IPS DF 4.7 (cell line): Measurements from ENCODE around the gene PROSER3.

Source experiments
- DNase-seq: peaks from one replicate; pipeline ENCODE4 v3.0.0-alpha.2; 2013; ENCODE audit warnings: low spot score; ENCODE audit errors: extremely low read depth

PROSER3 gene

DNA sequence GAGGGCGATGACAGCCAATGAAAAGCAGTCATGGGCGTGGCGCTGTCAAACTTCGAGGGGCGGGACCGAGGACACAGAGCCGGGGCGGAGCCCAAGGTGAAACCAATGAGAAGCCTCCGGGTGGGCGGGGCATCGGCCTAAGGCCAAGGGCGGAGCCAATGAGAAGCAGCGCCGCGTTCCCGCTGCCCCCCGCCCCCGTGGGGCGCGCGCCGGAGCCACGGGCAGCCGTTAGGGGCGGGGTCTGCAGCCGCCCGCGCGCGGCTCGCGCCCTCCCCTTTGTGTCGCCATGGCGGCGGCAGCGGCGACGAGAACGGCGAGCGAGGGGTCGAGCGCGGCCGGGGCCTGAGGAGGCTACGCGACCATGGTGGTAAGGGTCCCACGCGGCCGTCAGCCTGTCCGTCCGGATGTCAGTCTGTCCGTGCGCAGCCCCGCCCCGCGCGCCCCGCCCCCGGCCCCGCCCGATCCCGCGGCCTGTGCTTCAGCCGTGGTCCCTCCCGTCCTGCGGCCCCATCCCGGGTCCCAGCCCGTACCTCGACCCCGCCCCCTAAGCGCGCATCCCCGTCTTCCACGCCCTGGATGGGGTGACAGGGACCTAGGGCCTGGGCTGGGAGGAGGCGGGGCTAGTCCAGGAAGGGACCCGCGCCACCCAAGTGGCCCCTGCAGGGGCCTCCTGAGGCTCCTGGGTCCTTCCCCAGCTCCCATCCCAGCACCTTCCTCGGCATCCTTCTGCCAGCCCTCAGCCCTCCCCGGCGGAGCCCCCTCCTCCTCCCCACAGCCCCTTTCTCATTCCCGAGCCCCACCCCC, 17.5 kb downstream of the PROSER3 start, which contains the start of gene ARHGAP33:
Gene ARHGAP33, plus strand, starts transcription at position 267 of the 804 bp plus-strand sequence. Its CDS starts 95 bp downstream, at position 362.
- no peak for DNase-seq

DNA sequence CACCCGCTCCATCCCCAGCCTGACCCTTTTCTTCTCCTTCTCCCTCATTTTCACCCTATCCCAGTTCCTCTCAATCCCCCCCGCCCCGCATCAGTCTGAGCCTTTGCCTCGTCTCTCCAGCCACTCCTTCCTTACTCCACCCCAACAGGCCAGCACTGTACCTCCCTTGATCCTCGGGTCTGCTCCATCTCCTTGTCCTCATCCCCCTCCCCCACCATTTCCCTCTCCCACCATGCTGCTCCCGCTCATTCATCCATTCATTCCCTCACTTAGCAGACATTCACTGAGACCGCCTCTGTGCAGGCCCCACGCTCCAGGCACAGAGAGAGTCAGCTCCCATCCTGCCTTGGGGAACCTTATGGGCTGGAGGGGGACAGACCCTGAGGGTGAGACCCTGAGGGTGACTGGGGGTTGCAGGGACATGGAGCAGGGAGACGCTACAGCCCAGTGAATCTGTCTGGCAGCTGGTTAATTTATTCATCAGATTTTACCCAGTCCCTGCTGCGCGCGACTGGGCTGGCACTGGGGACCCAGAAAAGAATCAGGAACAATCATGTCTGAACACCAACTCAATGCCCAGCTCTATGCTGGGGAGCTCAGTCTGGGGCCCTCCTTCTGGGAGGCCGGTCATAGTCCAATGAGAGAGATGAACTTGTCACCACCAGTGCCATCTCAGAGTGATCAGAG, 18.3 kb downstream of the PROSER3 start:
- DNase-seq: no peak

DNA sequence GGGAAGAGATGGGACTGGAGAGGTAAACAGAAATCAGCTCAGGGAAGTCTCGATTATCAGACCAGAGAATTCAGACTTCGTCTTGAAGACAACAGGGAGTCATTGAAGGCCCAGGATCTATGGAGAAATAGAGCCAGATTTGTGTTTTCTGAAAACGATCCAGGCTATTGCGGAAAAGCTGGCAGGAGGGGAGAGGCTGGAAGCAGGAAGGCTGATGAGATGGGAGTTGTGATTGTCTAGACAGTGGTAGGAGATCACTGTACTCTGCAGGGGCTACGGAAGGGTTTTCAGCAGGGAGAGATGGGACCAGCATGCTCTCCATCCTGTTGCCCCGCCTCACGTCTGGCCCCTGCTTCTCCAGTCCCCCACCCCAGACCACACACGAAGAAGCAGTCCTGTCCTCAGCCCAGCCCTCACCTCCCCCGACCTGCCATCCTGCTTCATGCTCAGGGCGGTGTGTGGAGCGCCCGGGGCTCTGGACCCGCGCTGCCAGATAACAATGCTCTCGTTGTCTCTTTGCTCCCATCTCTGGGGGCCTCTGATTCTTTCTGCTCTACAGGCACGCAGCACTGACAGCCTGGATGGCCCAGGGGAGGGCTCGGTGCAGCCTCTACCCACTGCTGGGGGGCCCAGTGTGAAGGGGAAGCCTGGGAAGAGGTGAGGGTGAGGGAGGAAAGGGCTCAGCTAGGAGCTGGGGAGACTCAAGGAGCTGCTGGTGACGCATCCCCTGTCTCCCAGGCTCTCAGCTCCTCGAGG, 19.3 kb downstream of the PROSER3 start:
- DNase-seq: no peak

DNA sequence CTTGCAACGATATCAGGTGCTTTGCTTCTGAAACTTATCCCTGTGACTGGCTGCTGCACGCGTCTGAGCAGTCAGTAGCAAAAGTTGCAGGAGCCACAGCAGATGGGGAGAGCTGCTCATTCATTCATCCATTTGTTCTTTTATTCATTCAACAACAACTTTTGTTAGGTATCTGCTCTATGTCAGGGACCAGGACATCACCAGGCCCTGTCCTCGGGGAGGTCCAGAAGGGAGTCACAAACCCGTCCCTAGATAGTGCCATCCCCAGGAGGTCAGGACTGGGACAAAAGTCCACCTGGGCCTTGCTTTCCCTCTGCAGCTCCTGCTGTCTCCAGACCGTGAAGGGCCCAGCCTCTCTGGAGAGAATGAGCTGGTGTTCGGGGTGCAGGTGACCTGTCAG, 20.0 kb downstream of the PROSER3 start:
- no peak for DNase-seq

DNA sequence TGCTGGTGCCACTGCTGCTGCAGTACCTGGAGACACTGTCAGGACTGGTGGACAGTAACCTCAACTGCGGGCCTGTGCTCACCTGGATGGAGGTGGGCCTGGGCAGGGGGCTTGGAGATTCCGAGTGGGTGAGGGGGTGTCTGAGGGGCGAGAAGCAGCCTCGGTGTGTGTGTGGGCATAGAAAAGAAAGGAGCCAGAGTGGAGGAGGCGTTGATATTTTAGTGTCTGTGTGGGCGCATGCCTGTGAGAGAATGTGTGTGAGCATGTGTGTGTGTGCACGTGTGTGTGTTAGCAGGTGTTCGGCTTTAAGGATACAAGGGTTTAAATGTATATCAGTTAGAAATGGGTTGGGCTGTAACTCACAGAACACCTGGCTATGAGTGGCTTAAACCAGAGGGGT, 21.1 kb downstream of the PROSER3 start:
- DNase-seq: no peak

DNA sequence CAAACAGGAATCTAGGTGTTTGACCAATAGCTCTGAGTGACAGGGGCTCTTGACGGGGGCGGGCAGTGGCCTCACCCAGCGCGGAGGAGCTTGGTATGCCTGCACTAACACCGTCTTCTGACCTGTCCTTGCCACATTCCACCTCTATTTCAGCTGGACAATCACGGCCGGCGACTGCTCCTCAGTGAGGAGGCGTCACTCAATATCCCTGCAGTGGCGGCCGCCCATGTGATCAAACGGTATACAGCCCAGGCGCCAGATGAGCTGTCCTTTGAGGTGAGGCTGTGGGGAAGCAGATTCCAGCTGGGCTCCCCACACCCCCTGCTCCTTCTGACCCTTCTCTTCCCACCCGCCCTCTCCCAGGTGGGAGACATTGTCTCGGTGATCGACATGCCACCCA, 22.1 kb downstream of the PROSER3 start:
- no peak for DNase-seq

DNA sequence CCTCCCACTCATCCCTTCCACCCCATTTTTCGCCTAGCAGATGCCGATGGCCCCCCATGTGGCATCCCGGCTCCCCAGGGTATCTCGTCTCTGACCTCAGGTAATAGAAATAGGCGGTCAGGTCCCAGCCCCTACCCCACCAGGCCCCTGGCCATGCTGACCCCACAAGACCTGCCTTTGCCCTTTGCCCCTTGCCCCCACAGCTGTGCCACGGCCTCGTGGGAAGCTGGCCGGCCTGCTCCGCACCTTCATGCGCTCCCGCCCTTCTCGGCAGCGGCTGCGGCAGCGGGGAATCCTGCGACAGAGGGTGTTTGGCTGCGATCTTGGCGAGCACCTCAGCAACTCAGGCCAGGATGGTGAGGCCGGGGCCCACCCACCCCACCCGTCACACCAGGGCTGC, 22.7 kb downstream of the PROSER3 start:
- no peak for DNase-seq

DNA sequence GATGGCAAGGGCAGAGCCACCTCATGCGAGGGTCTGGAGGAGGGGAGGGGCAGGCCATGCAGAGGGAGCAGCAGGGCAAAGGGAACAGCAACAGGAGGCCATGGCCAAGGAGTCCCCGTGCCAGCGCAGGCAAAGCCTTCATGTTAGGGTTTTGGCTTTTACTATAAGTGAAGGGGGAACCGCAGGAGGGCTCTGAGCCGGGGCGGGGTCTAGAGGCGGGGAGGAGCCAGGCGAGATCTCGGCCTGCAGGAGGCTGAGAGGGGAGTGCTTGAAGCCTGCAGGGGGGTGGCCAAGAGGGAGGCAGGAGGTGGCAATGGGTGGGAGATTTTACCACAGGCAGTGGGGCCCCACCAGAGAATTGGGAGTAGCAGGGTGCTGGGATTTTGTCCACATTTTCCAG, 23.7 kb downstream of the PROSER3 start:
- DNase-seq: no peak

DNA sequence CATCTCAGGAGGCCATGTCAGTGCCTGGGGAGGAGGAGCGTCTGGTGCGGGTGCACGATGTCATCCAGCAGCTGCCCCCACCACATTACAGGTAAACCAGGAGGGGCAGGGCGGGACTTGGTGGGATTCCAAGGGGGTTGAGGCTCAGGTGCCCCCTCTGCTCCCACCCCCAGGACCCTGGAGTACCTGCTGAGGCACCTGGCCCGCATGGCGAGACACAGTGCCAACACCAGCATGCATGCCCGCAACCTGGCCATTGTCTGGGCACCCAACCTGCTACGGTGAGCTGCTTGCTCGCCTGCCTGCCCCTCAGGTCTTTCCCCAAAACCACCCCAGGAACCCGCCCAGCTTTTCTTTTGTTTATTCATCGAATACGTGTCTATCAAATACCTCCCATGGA, 24.6 kb downstream of the PROSER3 start:
- DNase-seq: no peak

DNA sequence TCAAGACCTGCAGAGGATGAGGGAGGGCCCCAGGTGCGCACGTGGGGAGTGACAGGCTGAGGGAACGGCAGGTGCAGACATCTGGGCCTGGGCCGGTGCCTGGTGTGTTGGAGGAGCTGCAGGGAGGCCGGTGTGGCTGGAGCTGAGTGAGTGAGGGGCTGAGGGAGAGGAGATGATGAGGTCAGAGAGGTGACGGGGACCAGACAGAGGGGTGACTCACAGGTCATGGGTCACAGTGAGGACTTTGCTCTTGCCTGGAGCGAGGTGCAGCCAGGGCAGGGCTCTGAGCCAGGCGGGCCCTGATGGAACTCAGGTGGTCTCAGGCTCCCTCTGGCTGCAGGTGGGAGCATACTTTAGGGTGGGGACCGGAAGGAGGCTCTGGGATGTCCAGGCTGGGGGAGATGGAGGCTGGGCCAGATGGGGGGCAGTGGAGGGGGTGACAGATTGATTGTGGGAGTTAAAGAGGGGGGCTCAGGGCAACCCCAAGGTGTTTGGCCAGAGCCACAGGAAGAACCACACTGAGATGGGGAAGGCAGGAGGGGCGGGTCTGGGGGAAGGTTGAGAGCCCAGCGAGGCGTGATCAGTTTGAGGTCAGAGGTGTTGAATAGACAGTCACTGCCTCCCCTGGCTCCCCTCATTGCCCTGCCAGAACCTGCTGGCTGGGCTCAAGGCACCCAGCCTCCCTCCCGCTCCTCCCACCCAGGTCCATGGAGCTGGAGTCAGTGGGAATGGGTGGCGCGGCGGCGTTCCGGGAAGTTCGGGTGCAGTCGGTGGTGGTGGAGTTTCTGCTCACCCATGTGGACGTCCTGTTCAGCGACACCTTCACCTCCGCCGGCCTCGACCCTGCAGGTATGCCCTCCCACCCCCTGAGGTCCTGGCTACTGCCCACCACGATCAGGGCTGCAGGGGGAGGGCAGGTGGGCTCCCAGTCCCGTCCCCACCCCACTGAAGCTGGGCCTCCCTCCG, 25.8 kb downstream of the PROSER3 start:
- DNase-seq: no peak

DNA sequence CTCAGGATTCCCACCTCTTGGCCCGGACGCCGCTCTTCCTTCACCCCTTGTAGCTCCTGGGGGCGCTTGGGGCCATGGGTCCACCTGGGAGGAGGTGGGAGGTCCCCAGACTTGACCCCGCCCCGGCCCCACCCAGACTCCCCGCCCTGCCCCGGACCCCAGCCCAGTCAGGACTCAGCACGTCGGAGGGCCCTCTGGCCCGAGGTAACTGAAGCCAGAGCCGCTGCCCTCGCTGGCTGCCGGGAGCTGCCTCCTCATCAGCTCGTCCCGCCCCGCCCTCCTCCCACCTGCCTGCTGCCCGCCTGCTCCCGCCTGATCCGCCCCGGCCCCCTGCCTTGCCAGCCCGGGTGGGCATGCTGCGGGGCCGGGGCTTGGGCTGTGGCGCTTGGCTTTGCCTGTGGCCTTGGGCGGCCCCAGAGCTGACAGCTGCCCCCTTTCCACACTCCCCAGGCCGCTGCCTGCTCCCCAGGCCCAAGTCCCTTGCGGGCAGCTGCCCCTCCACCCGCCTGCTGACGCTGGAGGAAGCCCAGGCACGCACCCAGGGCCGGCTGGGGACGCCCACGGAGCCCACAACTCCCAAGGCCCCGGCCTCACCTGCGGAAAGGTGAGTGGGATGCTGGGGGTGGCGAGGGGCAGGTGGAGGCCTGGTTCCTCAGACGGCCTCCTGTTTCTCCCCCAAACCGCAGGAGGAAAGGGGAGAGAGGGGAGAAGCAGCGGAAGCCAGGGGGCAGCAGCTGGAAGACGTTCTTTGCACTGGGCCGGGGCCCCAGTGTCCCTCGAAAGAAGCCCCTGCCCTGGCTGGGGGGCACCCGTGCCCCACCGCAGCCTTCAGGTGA, 26.7 kb downstream of the PROSER3 start:
- no peak for DNase-seq

DNA sequence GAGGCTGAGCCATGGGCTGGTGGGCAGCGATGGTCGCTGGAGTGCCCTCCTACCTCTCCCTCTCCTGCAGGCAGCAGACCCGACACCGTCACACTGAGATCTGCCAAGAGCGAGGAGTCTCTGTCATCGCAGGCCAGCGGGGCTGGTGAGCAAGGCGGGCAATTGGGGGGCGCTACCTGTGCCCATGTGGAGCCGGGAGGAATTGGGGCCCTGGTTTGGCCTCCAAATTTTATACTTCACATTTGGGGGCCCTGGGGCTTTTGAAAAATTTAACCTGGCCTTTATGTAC, 27.3 kb downstream of the PROSER3 start:
- DNase-seq: no peak

DNA sequence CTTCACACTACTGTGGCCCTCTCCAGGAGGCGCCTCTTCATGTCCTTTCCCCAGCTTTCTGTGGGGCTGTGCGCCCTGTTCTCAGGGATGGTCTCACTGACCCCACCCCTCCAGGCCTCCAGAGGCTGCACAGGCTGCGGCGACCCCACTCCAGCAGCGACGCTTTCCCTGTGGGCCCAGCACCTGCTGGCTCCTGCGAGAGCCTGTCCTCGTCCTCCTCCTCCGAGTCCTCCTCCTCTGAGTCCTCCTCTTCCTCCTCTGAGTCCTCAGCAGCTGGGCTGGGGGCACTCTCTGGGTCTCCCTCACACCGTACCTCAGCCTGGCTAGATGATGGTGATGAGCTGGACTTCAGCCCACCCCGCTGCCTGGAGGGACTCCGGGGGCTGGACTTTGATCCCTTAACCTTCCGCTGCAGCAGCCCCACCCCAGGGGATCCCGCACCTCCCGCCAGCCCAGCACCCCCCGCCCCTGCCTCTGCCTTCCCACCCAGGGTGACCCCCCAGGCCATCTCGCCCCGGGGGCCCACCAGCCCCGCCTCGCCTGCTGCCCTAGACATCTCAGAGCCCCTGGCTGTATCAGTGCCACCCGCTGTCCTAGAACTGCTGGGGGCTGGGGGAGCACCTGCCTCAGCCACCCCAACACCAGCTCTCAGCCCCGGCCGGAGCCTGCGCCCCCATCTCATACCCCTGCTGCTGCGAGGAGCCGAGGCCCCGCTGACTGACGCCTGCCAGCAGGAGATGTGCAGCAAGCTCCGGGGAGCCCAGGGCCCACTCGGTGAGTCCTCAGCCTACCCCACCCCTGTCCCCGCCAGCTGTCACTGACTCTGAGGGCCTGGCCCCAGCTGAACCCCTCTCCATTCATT, 28.6 kb downstream of the PROSER3 start:
- DNase-seq: no peak

DNA sequence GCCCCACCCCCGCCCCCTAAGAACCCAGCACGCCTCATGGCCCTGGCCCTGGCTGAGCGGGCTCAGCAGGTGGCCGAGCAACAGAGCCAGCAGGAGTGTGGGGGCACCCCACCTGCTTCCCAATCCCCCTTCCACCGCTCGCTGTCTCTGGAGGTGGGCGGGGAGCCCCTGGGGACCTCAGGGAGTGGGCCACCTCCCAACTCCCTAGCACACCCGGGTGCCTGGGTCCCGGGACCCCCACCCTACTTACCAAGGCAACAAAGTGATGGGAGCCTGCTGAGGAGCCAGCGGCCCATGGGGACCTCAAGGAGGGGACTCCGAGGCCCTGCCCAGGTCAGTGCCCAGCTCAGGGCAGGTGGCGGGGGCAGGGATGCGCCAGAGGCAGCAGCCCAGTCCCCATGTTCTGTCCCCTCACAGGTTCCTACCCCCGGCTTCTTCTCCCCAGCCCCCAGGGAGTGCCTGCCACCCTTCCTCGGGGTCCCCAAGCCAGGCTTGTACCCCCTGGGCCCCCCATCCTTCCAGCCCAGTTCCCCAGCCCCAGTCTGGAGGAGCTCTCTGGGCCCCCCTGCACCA, 29.3 kb downstream of the PROSER3 start:
- no peak for DNase-seq

DNA sequence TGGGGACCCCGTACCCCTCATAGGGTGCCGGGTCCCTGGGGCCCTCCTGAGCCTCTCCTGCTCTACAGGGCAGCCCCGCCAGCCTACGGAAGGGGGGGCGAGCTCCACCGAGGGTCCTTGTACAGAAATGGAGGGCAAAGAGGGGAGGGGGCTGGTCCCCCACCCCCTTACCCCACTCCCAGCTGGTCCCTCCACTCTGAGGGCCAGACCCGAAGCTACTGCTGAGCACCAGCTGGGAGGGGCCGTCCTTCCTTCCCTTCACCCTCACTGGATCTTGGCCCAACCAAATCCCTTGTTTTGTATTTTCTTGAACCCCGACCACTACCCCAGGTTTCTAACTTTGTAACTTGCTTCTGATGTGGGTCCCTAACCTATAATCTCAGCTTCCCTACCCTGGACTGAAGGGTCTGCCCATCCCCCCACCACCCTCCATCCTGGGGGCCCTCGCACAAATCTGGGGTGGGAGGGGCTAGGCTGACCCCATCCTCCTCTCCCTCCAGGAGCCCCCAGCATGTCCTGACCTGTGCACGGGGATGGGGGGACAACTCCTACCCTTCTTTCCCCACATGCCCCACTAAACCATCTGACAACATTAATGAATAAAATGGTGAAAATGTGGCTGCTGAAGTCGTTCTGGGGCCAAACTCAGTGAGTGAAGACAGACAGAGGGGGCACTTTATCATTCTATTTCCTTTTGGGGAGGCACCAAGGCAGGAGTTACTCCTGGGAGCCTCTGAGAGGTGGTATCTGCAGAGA, 30.4 kb downstream of the PROSER3 start:
- DNase-seq: no peak

DNA sequence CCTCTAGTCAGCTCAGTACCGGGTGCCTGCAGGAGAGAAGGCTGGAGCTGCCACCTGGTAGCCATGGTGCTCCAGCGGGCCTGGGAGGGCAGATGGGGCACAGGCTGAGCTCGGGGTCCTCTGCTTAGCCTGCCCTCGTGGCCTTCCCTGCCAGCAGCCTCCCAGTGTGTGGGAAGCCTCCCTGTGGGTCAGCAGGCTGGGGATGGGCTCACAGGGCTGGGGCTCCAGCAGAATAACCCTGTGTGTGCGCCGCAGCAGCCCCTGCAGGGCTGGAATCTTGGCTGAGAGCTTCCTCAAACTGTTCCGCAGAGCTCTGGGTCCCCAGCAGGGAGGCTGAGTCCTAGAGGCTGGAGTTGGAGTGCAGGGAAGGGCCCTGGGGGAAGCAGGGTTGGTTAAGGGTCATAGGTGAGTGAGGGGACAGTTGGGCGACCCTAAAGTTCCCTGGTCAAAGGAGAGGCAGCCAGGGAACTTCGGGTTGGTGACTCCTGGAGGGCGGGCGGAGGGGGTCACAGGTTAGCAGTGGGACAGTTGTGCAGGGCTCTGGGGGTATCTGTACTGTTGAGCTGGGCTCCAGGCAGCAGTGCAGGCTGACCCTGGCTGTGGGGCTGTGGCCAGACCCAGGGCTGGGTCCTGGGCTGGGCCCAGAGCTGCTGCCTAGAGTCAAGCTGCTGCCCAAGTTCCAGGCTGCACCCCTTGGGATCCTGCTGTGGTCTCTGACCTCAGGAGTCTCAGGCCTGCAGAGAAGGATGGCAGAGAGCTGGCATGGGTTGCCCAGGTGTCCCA, 31.4 kb downstream of the PROSER3 start:
- no peak for DNase-seq
